Iris pigment epithelial cell (primary cell): Measurements from ENCODE around the gene LRRC47.

Experiments used
- DNase-seq: peaks from one replicate; pipeline ENCODE4 v3.0.0-alpha.2; 2011; ENCODE audit warnings: low read depth

LRRC47 gene

GRCh38 chr1:3786468-3787348, 9.6 kb downstream of the LRRC47 start:
- DNase-seq: no peak

GRCh38 chr1:3785456-3786157, 10.7 kb downstream of the LRRC47 start:
- no peak for DNase-seq

GRCh38 chr1:3785045-3785444, 11.3 kb downstream of the LRRC47 start:
- no peak for DNase-seq

DNA sequence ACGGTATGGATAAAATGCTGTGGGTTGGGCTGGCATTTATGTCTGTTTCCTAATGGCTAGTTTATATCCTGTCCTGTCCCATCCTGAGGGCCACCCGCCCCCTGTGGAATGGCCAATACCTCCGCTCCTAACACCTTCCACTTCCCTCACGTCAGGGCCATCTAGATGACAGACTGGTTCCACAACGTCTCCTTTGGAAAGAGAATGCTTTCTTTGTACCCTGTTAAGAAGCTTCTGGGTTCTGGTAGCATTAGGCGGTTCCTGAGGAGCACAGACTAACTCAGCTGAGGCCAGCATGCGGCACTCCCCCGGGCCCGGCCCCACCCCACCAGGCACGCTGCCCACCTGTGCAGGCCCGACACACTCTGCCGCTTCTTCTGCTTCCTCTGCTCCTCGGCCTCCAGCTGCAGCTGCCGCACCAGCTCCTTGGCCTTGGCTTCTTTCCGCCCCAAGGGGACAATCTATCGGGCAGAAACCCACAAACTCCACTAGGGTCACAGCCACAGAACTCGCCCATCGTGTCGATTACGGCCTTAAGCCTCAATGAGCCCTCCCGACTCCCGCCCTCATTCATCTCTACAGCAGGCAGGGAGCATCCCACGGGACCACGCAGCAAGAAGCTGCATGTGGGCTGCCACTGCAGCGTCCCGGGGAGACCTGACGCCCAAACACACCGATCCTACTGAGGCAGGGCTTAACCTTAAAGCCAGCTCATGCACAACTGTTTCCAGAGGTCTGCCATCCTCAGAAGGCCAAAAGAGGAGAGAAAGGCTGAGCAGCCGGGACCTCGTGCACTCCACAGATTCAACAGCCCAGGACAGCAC, 12.4 kb downstream of the LRRC47 start:
- DNase-seq: no peak

GRCh38 chr1:3780901-3781300, 15.4 kb downstream of the LRRC47 start:
- DNase-seq: no peak

DNA sequence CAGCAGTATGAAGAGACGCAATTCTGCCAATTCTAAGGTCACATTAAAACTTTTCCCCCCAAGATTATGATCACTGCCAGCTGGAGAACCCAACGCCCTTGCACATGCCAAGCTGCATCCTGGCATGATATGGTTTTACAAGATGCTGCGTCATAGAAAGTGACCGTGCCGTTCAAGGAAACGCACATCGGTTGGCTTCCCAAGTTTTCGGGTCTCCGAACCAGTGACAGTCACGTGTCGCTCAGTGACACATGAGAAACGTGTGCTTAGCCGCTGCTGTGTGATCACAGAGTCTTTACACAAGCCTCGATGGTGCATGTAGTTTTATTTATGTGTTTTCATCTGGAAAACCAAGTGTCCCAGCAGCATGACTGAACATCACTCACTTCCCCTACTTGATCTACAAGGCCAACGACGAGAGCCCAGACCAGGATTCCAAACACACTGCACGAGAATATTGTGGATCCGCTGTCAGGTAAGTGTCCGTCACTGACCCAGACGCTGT, 16.3 kb downstream of the LRRC47 start:
- DNase-seq: no peak

GRCh38 chr1:3779265-3779911, 16.9 kb downstream of the LRRC47 start:
- DNase-seq: no peak

DNA sequence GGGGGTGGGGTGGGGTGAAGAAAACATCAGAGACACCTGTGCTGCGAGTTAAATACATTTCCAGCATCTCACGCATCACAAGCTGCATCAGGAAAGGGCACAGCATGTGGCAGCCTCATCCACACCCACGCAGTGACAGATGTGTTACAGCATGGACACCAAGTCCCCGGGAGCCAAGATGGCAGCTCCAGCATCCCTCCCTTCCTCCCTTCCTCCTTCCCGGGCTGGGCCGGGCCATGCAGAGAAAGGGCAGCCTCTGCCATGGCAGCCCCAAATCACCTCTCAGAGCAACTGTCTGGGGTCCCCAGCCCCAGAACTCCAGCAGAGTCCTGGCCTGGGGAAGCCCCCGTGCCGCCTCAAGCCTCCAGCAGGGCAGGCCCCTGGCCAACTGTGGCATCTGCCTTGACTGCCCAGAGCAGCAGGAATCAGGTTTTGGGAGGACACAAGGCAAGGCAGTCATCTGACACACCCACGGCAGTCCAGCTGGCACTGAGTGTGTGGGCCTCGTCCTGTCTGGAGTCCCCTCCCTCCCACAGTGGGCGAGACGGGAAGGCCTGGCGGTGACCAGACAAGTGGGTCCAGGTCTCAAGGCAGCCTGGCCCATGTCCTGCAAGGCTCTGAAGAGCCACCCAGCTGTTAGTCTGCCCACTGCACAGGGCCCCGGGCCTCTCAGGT, 17.6 kb downstream of the LRRC47 start:
- DNase-seq: no peak

DNA sequence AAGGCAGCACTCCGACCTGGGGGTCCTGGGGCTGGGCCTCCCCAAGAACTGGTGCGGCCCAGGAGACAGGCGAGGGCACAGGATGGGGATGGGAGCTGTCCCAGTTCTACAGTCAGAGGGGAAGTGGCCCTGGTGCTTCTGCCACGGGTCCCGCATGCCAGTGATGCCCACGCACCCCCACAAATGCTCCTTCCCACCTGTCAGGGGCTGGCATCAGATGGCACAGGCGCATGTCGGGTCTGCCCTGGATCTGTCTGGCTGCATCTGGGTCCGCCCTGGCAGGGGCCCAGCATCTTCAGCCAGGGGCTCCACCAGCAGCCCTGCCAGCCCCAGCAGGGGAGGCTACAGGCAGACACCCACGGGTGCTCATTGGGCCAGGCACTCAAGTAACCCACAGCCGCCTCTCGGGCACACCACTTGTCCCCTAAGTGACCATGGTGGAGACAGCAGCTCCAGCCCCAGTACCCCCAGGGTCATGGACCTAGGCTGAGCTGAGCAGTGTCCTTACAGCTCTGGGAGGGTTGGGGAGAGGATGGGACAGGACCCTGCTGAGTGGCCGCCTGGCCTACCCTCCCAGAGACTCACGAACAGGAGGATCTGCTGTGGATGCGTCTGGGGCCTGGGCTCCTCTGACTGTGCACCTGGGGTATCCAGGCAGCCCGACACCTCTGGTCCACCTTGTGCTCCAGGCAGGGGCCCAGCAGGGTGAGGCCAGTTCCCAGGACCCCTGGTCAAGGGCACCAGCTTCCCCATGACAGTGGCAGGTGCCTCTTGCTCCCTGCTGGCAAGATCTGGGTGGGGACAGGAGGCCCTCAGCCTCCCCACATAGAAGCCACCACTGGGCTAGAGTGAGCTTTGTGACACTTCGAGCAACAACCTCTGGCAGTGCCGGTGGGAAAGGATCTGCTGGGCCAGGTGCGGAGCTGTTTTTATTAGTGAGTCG, 18.4 kb downstream of the LRRC47 start:
- DNase-seq: no peak

- no peak for DNase-seq
Measured at GRCh38 chr1:3777078-3777547, 19.2 kb downstream of the LRRC47 start.

GRCh38 chr1:3776231-3776961, 19.9 kb downstream of the LRRC47 start:
- DNase-seq: no peak

DNA sequence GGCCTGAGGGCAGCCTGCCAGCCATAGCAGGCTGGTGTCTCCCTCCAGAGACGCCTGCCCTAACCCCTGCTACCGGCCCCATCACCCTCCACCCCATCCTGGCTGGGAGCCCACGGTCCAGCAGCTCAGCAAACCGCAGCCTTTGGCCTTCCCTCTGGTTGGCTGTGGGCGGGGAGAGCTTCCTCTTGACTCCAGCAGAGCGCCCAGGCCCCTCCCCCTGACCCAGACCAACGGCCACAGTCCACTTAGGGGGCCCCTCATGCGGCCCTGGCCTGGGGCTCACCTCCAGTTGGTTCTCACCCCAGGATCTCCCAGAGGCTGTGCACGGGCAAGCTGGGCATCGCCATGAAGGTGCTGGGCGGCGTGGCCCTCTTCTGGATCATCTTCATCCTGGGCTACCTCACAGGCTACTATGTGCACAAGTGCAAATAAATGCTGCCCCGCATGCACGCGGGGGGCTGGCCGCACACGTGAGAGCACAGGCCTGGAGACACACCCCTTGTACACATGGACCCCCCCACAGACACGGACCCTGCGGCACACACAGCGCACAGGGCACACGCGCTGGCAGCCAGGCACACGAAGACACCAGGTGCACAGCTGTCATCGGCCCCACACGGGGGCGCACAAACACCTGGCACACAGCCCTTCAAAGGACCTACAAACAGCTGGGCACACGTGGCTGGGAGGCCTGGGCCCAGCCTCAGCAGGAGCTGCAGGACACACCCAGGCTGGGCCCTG, 20.6 kb downstream of the LRRC47 start:
- DNase-seq: peak; percentile 70

GRCh38 chr1:3774946-3775489, 21.3 kb downstream of the LRRC47 start:
- DNase-seq: no peak

GRCh38 chr1:3774276-3774945, 21.9 kb downstream of the LRRC47 start:
- DNase-seq: no peak

- no peak for DNase-seq
Measured at GRCh38 chr1:3773572-3774275, 22.6 kb downstream of the LRRC47 start.

DNA sequence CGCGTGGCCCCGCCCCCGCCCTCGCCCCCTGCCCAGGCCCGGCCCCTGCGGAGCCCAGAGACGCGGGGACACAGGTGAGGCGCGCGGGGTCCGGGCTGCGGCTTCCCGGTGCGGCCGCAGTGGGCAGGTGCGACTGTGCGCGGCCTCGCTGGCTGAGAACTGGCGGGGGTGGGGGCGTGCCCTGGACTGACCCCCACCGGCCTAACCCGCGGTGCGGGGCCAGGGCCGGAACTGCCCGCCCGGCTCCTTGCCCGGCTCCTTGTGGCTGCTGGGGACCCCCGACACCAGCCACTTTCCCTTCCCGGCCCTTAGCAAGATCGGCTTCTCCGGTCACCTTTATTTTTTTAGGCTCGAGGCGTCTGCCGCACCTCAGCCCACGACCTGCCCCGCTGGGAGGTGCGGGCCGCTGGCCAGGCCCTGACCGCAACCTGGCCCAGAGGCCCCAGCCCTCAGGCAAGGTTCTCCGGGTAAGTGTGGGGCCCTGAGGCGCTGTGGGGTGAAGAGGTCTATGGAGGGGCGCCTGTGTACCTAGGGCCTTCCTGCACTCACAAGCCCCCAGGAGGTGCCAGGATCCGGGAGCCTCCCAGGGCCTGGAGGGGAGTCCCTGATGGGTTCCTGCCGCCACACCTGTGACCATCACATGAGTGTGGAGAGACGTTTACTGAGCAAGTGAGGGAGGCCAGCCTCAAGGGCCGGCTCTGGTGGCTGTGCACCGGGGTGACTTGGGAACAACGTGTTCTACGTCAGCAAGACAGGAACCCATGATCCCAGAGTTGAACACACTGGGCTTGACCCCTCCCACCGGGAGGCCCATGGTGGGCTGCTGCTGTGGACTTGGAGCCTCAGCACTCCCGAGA, 23.4 kb downstream of the LRRC47 start, which contains the start of gene SMIM1:
Gene SMIM1 (plus strand): TSS at position 35 of the 857 bp plus-strand sequence. CDS start 2,625 bp downstream, outside the sequence.
- no peak for DNase-seq
